ENCODE data around the gene TFB1M.
A peak's percentile ranks its signal among the peaks of the same experiment; 100 is the strongest.
"Not testable (repeated sequence)": the region's sequence is repeated elsewhere in the genome, so short reads cannot be mapped to it uniquely, and the experiment has no call there.

TFB1M gene

GRCh38 chr6:155314092-155314772, at the start of gene TFB1M:
Gene TFB1M, minus strand, starts transcription at chr6:155314484. Its CDS starts 56 bp downstream, at chr6:155314428.
- TF ChIP-seq, protein P1, sequence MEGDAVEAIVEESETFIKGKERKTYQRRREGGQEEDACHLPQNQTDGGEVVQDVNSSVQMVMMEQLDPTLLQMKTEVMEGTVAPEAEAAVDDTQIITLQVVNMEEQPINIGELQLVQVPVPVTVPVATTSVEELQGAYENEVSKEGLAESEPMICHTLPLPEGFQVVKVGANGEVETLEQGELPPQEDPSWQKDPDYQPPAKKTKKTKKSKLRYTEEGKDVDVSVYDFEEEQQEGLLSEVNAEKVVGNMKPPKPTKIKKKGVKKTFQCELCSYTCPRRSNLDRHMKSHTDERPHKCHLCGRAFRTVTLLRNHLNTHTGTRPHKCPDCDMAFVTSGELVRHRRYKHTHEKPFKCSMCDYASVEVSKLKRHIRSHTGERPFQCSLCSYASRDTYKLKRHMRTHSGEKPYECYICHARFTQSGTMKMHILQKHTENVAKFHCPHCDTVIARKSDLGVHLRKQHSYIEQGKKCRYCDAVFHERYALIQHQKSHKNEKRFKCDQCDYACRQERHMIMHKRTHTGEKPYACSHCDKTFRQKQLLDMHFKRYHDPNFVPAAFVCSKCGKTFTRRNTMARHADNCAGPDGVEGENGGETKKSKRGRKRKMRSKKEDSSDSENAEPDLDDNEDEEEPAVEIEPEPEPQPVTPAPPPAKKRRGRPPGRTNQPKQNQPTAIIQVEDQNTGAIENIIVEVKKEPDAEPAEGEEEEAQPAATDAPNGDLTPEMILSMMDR (IDR thresholded peaks at IDR 0.05; ENCODE audit: low read length, missing control alignments), result no peak
- peak within 1 kb of the TSS; percentile 89 for H3K4me3 ChIP-seq (replicated peaks; ENCODE audit: low read depth, low read length)
- peak; percentile 99 for DNase-seq (ENCODE audit: low read depth)

- not testable (repeated sequence) for DNase-seq (ENCODE audit: low read depth); H3K4me3 ChIP-seq (replicated peaks; ENCODE audit: low read depth, low read length)
These were observed 49.7 kb upstream of the TFB1M start for GRCh38 chr6:155364021-155364420.

DNA sequence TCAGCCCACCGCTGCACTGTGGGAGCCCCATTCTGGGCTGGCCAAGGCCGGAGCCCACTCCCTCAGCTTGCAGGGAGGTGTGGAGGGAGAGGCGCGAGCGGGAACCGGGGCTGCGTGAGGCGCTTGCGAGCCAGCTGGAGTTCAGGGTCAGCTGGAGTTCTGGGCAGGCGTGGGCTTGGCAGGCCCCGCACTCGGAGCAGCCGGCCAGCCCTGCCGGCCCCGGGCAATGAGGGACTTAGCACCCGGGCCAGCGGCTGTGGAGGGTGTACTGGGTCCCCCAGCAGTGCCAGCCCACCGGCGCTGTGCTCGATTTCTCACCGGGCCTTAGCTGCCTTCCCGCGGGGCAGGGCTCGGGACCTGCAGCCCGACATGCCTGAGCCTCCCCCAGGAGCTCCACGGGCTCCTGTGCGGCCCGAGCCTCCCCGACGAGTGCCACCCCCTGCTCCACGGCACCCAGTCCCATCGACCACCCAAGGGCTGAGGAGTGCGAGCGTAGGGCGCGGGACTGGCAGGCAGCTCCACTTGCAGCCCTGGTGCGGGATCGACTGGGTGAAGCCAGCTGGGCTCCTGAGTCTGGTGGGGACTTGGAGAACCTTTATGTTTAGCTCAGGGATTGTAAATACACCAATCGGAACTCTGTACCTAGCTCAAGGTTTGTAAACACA, 48.8 kb upstream of the TFB1M start:
- not testable (repeated sequence) for H3K4me3 ChIP-seq (replicated peaks; ENCODE audit: low read depth, low read length); DNase-seq (ENCODE audit: low read depth)

DNA sequence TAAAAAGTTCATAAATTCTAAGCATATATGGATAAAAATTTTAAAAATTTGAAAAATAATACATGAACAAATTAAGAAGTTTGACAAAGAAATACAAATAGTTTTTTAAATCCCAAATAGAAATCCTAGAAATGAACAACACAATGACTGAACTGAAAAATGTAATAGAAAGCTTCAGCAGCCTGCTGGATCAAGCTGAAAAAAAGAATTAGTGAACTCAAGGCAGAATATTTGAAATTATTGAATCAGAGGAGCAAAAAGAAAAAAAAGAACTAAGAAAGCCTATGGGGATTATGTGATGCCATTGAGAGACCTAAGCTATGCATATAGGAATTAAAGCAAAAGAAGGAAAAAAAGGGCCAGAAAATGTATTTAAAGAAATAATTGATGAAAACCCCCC, 39.9 kb upstream of the TFB1M start:
- no peak overlapping the region for H3K4me3 ChIP-seq (replicated peaks; ENCODE audit: low read depth, low read length)
- peak; percentile 11 for DNase-seq (ENCODE audit: low read depth)
- TF ChIP-seq, protein P1 (IDR thresholded peaks at IDR 0.05; ENCODE audit: low read length, missing control alignments), result no peak

DNA sequence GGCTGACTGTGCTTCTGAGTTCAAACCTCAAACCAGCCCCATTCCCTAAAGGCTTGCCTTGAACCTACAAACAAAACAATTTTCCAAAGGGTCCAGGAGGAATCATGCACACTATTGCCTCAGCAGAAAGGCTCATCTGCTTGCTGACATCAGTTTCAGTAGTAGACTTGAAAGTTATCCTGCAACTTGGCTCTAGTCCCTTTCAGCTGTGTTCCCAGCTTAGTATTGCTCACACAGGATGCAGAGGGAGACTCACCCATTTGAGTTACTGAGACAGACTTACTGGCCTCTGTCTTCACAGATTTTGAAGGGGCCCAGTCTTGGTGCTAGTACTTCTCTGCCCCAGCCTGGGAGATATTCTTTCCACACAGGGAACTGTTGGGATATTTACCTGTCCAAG, 38.5 kb upstream of the TFB1M start:
- TF ChIP-seq, protein P1 (IDR thresholded peaks at IDR 0.05; ENCODE audit: low read length, missing control alignments), result no peak

DNA sequence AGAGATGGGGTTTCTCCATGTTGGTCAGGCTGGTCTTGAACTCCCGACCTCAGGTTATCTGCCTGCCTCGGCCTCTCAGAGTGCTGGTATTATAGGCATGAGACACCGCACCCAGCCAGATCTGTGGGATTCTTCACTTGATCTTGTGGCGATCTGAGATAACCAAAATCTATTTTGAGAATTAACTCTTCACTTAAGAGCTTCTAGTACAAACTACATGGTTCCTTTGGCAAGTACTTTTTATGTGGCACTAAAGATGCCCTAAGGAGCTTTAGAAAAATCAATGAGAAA, 37.8 kb upstream of the TFB1M start:
- DNase-seq (ENCODE audit: low read depth), result no peak
- no peak overlapping the region for H3K4me3 ChIP-seq (replicated peaks; ENCODE audit: low read depth, low read length)
- TF ChIP-seq, protein P1 (IDR thresholded peaks at IDR 0.05; ENCODE audit: low read length, missing control alignments), result no peak

More for the DNA sequence above, 38.5 kb upstream of the TFB1M start:
- peak; percentile 77 for DNase-seq (ENCODE audit: low read depth)
- H3K4me3 ChIP-seq (replicated peaks; ENCODE audit: low read depth, low read length), result no peak overlapping the region

DNA sequence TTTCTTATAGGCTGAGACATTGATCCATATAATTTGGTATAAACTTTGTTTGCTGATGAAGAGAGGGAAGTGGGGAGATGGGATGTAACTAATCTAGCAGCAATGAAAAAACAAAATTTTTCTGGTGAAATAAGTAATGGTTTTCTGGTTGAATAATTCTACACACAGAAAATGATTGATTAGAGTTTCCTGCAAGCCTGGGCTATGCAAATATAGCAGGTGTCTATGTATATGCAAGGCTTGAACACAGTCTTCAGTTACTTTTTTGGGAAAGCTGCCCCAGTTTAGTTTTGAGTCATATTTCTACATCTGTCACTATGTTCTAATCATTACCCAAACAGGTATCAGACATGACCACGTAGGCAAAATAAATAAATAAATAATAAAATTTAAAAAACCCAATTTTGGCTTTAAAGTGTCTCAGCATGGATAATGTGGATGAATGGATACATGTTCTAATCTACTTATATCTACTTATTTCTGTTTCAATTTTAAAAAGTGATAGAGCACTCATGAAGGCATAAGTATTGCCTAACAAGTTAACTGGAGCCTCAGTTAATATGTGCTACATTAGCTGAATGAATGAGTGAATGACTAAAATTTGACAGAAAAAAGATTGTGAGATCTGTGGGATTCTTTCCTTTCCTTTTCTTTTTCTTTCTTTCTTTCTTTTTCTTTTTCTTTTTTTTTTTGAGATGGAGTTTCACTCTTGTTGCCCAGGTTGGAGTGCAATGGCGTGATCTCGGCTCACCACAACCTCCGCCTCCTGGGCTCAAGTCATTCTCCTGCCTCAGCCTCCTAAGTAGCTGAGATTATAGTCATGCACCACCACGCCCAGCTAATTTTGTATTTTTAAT, 37.2 kb upstream of the TFB1M start:
- TF ChIP-seq, protein P1 (IDR thresholded peaks at IDR 0.05; ENCODE audit: low read length, missing control alignments), result no peak
- no peak for DNase-seq (ENCODE audit: low read depth)
- no peak overlapping the region for H3K4me3 ChIP-seq (replicated peaks; ENCODE audit: low read depth, low read length)

Measured in fibroblast of pulmonary artery (primary cell).